ENCODE measurements around the gene FASTKD3.

- TF ChIP-seq CTCF (IDR thresholded peaks at IDR 0.05) (no peak), ZFX (IDR thresholded peaks at IDR 0.05; ENCODE audit: borderline replicate concordance) (no peak)
These were observed 40.6 kb downstream of the FASTKD3 start for GRCh38 chr5:7828269-7828668.

All from 22Rv1 (cell line).